ENCODE data around the gene CST6.

The CST6 gene

GRCh38 chr11:66048547-66049323 lies 36.9 kb downstream of the CST6 start, which contains the start of gene GAL3ST3:
Gene GAL3ST3 (minus strand): TSS chr11:66049161. CDS start chr11:66045415, 3,746 bp downstream.
- no peak for DNase-seq

- DNase-seq: no peak
These were observed 38.9 kb downstream of the CST6 start for GRCh38 chr11:66050581-66051231.

DNA sequence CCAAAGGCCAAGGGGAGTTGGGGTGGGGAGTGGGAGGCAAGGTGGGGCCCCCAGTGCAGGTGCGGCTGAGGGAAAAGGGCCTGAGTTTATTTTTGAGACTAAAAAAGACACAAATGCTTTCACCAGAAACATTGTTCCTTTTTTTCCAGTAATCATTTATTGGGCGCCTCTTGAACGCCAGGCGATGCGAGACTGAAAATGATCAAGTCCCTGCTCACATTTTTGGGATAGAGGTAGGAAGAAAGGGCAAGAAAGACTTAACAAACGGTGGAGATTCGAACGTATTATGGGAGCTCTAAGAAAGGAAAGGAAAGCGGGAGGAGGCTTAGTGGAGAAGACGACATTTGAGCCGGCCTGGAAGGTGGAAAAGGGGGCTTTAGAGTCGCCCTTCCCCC lies 39.6 kb downstream of the CST6 start:
- no peak for DNase-seq

DNA sequence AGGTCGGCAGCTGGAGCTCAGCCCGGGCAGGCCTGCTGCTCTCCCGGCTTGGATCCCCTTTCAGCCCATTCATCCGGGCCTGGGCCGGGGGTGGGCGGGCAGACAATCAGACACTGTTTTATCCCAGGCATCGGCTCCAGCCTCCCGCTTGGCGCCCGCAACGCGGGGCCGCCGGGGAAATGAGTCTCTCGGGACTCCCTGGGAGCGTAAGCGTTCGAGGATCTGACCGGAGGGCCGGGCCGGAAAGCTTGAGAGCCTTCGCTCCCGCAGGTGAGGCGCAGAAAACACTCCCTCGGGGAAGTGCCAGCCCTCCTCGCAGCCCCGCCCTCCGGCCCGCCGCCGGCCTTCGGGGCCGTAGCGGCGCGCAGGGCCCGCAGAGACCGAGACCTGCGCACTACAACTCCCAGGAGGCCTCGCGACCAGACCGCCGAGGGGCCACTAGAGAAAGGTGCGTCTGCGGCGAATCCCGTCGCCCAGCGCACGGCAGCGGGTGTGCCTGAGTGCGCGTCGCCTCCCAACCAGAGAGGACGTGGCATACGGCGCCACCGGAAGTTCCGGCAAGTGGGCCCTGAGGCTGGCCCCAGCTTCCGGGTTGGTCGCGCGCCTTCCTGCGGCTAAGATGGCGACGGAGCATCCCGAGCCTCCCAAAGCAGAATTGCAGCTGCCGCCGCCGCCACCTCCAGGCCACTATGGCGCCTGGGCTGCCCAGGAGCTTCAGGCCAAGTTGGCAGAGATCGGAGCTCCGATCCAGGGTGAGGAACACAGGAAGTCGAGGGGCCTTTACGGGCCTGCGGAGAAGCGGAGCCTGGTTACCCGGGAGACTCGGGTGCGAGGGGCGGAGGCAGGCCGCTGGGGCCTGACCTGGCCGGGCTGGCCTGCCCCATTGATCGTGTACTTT lies 40.2 kb downstream of the CST6 start, which contains the start of gene SF3B2:
Gene SF3B2, plus strand, starts transcription at position 599 of the 898 bp plus-strand sequence. Its CDS starts 21 bp downstream, at position 620.
- peak; percentile 99 for DNase-seq

DNA sequence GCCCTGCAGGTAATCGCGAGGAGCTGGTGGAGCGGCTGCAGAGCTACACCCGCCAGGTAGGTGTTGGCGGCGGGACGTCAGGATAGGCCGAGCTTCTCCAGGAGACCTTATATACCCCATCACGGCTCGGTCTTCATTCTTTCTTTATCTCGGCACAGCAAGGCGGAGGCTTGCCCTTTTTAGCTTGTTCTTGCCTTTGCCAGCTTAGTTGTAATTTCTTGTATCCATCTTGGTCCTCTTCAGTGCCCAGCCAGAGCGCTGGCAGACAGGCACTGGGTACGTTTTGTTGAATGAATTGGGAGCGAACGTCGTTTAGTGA lies 40.8 kb downstream of the CST6 start:
- no peak for DNase-seq

DNA sequence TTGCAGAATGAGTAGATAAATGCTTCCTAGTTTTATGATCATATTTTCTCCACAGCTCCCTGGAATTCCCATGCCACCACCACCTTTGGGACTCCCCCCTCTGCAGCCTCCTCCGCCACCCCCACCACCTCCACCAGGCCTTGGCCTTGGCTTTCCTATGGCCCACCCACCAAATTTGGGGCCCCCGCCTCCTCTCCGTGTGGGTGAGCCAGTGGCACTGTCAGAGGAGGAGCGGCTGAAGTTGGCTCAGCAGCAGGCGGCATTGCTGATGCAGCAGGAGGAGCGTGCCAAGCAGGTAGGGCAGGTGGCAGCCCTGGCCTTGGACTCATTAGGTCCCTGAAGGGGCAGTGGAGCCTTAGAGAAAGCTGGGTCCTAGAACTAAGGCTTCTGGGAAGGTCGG lies 43.2 kb downstream of the CST6 start:
- no peak for DNase-seq

GRCh38 chr11:66056501-66056900 lies 44.7 kb downstream of the CST6 start:
- DNase-seq: no peak

DNA sequence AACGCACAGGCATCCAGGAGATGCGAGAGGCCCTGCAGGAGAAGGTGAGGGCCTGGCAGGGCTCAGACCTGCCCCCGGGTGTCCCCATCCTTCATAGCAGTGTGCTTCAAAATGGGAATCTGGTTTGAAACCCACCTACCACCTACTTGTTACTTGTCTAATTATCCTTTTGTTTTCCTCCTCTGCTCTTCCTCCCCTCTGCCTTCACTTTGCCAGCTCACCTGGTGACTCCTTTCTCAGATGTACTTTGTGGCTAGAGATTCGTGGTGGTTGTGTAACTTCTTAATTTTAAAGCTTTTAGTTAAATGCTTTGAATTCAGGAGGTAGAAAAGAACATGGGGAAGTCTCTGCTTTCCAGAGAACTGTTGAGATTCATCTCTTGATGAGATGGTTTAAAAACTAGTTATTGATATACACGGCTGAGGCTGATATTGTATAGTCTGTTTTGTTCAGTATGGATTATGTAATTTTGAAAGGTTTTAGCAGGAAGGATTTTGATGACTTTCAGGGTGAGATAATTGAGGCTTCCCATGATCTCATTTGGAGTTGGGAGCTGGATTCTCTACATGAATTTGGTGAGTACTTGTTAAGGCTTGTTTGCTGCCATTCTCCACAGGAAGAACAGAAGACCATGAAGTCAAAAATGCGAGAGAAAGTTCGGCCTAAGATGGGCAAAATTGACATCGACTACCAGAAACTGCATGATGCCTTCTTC lies 48.3 kb downstream of the CST6 start:
- no peak for DNase-seq

DNA sequence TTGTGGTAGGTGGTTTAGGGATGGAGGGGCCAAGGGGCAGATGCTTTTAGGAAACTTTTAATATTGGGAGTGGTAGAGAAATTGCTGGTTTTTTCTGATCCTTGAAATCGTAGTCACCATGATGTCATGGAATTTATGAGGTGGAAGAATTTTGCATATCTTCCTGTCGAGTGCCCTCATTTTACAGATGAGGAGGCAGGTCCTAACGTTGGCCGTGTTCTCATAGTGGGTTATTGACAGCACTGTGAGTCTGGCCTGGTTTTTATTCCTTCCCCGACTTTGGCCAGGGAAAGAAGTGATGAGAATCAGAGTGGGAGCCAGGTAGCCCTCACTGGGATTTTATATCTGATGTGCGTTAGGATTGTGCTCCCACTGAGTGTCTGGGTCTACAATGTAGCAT lies 49.5 kb downstream of the CST6 start:
- no peak for DNase-seq

DNA sequence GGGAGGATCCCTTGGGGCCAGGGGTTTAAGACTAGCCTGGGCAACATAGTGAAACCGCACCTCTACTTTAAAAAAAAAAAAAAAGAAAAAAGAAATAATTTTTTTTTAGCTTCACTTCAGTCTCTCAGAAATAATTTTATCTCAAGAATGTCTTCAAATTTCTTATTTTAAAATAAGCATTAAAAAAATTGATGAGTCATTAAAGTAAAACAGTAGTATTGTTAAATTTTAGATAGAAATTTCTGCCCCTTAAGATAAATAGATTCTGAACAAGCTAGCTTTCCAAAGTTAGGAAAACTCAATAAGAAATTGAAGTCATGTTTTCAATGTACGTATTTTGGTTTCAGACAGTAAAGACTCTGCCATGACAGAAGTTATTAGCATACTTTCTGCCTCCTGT lies 50.6 kb downstream of the CST6 start:
- no peak for DNase-seq
